GM19324 (cell line): ENCODE data around the gene PLEKHM1.
A peak's percentile ranks its signal among the peaks of the same experiment; 100 is the strongest.
"Not testable (repeated sequence)": the region's sequence is repeated elsewhere in the genome, so short reads cannot be mapped to it uniquely, and the experiment has no call there.

Experiments
- ATAC-seq: cut with Tn5 transposase; IDR thresholded peaks from one replicate; pipeline ENCODE4 v1.9.1; 2021; ENCODE audit warnings: mild to moderate bottlenecking, moderate library complexity; ENCODE audit not compliant: unreplicated experiment, low FRiP score

PLEKHM1 gene

GRCh38 chr17:45468293-45469203 lies 22.0 kb downstream of the PLEKHM1 start:
- not testable (repeated sequence) for ATAC-seq

DNA sequence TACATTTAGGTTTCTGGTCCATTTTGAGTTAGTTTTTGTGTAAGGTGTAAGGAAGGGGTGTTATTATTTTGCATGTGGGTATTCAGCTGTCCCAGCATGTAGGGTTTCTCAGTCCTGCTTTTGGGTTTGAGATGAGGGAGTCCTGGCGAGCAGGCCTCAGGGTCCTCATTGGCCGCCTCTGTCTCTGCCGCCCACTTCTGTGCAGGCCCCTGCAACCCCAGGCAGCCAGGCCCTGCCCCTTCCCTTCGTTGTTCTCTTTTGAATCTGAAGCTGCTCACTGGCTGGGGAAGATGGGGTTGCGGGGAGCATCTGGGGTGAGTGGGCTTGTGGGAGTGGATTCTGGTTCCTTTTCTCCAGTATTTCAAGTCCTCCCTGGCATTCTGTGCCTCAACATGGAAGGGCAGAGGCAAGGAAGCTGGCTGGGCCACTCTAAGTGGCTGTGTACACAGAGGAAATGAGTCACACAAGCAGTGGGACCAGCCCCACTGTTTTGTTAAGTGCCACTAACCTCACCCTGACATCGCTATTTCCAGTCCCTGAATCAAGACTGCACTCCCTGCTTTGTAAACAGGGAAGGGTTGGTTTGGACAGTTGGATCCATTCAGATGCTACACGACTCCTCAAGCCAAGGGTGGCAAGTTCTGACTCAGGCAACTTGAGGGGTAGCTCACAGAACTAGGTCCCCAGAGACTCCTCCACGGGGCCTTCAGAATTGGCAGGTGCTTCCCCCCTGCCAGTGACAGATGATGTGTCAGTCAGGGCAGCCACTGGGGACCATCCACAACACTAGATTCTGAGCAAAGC lies 28.8 kb downstream of the PLEKHM1 start:
- ATAC-seq, result peak; percentile 67

- not testable (repeated sequence) for ATAC-seq
Measured at GRCh38 chr17:45460422-45460821, 30.1 kb downstream of the PLEKHM1 start.

GRCh38 chr17:45454341-45454740 lies 36.2 kb downstream of the PLEKHM1 start:
- ATAC-seq, result not testable (repeated sequence)

DNA sequence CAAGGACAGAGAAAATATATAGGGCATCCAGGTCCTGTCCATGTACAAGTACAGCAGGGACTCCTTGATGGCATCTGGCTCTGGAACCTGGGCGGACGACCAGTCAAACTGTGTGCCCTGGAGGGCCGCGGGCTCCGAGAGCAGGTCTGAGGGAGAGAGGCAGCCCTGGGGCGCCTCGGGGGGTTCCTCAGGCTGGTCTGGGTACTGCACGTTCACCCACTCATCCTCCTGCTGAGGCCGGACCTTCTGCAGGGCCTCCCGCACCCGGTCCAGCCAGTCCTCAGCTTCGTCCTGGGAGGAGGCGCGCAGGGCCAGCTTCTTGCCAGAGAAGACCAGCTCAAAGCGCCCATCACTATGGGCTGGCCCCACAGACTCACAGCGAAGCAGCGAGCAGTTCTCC lies 36.8 kb downstream of the PLEKHM1 start:
- not testable (repeated sequence) for ATAC-seq

DNA sequence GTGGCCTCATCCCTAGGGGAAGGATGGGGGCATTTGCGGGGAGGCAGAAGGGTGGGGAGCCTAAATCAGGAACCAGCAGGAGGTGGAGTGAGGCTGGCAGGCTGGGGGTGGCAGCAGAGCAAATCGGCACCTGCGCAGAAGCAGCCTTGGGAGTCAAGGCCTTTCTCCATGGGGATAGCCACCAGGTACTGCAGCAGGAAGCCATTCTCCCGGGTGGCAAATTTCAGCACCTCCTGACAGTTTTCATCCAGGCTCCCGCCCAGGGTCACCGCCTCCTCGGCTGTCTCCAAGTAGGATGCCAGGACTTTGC lies 37.3 kb downstream of the PLEKHM1 start:
- ATAC-seq, result not testable (repeated sequence)

- not testable (repeated sequence) for ATAC-seq
Measured at GRCh38 chr17:45452329-45453224, 37.9 kb downstream of the PLEKHM1 start.

DNA sequence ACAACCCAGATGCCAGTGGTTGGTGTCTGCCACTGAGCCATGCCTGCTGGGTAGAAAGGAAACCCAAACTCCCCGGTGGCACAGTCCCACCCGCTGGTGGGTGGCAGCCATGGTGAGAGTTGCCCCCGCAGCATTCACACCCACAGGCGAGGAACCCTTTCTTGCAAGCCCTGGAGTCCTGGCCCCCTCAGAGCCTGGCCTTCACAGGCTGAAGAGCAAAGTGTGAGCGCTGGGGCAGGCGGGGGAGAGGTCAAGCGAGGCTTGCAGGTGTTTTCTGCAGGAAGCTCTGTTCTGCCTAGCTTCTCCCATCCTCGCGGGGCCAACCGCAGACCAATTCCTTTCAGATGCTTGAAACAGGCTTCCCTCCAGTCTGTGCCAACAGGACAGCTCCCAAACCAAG lies 38.9 kb downstream of the PLEKHM1 start:
- ATAC-seq, result not testable (repeated sequence)

DNA sequence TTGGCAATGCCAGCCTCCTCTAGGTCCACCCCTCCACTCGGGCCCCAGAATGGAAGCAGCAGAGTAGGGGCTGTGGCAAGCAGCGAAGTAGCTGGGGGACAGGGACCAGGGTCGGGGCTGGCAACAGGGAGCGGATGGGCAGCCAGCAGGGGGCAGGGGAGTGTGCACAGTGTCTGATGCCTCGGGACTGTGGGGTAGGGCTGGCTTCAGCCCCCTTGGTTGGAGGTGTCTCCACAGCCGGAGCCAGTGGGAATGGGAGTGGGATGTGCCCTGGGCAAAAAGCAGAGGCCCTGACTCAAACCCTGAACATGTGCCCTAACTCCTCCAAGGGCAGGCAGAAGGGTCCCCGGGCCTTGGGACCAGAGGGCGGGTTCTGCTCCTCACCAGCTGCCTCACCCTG lies 39.4 kb downstream of the PLEKHM1 start:
- no peak for ATAC-seq

GRCh38 chr17:45449708-45450329 lies 40.7 kb downstream of the PLEKHM1 start:
- not testable (repeated sequence) for ATAC-seq

DNA sequence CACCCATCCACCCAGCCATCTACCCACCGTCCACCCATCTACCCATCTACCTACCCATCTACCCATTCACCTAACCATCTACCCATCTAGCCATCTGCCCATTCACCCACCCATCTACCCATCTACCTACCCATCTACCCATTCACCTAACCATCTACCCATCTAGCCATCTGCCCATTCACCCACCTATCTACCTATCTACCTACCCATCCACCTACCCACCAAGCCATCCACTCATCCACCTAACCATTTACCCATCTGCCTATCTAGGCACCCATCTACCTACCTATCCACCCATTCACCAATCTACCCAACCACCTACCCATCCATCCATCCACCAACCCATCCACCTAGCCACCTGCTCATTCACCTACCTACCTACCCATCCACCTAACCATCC lies 41.3 kb downstream of the PLEKHM1 start:
- ATAC-seq, result not testable (repeated sequence)

DNA sequence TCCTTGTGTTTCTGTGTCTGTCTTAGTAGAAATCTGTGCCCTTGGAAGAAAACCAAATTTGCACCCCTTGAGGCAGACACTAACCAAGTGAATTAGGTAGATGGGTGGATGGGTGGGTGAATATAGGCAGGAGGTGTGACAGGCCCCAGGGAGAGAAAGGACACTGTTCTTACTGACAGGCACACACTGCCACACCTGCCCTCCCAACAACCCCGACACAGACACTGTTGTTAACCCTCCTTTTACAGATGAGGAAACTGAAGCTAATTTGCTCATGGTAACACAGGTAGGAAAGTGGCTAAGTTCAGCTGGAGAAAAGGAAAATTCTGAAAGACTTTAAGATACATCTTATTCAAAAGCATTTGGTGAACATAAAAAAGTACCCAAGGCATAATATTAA lies 42.0 kb downstream of the PLEKHM1 start:
- ATAC-seq, result not testable (repeated sequence)

GRCh38 chr17:45448066-45448465 lies 42.5 kb downstream of the PLEKHM1 start:
- ATAC-seq, result not testable (repeated sequence)

DNA sequence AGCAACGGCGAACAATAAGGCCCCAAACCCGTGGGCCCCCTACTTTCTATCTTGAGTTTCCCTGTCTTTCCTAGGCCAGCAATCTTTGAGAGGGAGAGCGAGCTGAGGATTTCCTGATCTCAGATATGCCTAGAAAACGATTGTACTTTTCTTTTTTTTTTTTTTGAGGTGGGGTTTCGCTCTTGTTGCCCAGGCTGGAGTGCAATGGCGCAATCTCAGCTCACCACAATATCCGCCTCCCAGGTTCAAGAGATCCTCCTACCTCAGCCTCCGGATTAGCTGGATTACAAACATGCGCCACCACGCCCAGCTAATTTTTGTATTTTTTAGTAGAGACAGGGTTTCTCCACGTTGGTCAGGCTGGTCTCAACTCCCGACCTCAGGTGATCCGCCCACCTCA lies 42.9 kb downstream of the PLEKHM1 start:
- not testable (repeated sequence) for ATAC-seq

- ATAC-seq, result not testable (repeated sequence)
Measured at GRCh38 chr17:45446872-45447625, 43.5 kb downstream of the PLEKHM1 start.

DNA sequence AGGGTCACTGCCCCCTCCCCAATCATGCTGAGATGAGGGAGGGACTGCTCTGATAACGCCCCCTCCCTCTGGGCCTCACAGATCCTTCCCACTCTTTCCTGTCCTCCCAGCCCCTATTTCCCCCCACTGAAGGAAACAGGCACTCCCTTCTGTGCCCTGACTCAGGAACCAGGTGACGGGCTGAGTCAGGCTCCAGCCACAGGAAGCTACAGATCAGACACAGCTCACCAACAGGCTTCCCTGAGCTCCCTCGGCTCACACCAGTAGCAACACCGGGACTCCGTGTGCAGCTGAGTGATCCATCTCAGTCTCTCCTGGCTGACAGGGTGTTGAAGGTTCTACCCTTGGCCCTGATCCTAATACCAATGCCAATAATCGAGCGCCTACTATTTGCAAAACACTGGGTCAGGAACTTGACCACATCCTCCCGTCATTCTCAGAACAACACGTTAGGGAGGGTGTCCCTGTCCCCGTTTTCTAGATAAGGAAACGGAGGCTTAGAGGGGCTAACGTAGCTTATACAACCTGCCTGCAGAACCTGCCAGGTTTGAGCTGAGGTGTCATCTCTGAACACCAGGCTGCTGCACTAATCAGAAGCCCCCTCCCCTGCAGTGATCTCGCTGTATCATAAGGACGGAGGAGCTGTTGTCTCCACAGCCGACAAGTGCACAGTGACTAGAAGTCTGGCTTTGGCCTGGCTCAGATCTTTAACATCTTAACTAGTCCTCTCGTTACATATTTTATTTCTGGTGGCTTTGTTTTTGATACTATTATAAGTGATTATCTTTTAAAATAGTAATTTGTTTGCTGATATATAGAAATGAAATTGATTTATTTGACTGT lies 44.4 kb downstream of the PLEKHM1 start:
- not testable (repeated sequence) for ATAC-seq

- not testable (repeated sequence) for ATAC-seq
Measured at GRCh38 chr17:45444856-45445820, 45.4 kb downstream of the PLEKHM1 start.
